BLaER1 treated with 17β-estradiol and CSF1 and Interleukin-3, amounts not matched to agents 10 nM and 100 nM (cell line): Measurements from ENCODE around the gene SEPTIN10.

Source experiments
- H3K27ac ChIP-seq, 11 experiments: shearing (Covaris generic); formaldehyde crosslinking; 2 replicates each; pipeline ENCODE4 v1.8.1; 2022
- H3K27me3 ChIP-seq, 11 experiments: shearing (Covaris generic); formaldehyde crosslinking; 2 replicates each; pipeline ENCODE4 v1.8.1; 2022
- H3K36me3 ChIP-seq, 11 experiments: shearing (Covaris generic); formaldehyde crosslinking; 2 replicates each; pipeline ENCODE4 v1.8.1; 2022
- H3K4me1 ChIP-seq, 10 experiments: shearing (Covaris generic); formaldehyde crosslinking; 2 replicates each; pipeline ENCODE4 v1.8.1; 2022
- H3K4me2 ChIP-seq, 11 experiments: shearing (Covaris generic); formaldehyde crosslinking; 2 replicates each; pipeline ENCODE4 v1.8.1; 2022
- H3K4me3 ChIP-seq, 10 experiments: shearing (Covaris generic); formaldehyde crosslinking; 2 replicates each; pipeline ENCODE4 v1.8.1; 2022
- H3K9ac ChIP-seq, 11 experiments: shearing (Covaris generic); formaldehyde crosslinking; 2 replicates each; pipeline ENCODE4 v1.8.1; 2022
- H3K9me3 ChIP-seq, 11 experiments: shearing (Covaris generic); formaldehyde crosslinking; replicated peaks in 1 of 11; 2 replicates each; pipeline ENCODE4 v1.8.1; 2022
- H4K20me1 ChIP-seq, 11 experiments: shearing (Covaris generic); formaldehyde crosslinking; 2 replicates each; pipeline ENCODE4 v1.8.1; 2022
- Cebpa-rat ChIP-seq, 11 experiments: shearing (Covaris generic); IDR thresholded peaks; 2 replicates each; pipeline ENCODE4 v1.8.1; 2022

The SEPTIN10 gene

DNA sequence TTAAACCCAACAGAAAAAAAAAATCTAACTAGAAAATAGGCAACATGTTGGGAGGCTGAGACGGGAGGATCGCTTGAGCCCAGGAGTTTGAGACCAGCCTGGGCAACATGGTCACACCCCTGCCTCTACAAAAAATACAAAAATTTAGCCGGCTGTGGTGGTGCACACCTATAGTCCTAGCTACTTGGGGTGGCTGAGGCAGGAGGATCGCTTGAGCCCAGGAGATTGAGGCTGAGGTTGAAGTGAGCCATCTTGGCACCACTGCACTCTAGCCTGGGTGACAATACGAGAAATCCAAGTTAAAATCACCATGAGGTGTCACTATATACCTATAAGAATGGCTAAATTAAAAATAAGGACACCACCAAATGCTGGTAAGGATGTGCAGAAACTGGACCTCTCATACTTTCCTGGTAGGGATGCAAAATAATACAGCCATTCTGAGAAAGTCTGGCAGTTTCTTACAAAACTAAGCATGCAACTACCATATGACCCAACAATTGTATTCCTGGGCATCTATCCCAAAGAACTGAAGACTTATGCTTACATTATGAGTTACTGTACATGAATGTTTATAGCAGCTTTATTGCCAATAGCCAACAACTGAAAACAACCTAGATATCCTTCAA is 2.2 kb downstream of the SEPTIN10 start:
- Histone ChIP-seq H3K9me3 (peaks cover 24 to 33% (median 29%) of the 10 kb centered on the region in 11 experiments), H3K9ac (no peak overlapping the region), H3K4me2 (no peak overlapping the region)

GRCh38 chr2:109609352-109610024 is 4.3 kb downstream of the SEPTIN10 start:
- H3K27me3 ChIP-seq, result peaks cover 30 to 48% (median 42%) of the 10 kb centered on the region in 11 experiments
- H3K4me2 ChIP-seq, result peak overlapping the region in 1 of 11 experiments; percentile 37; a peak in 2 of 22 replicates
- H3K4me1 ChIP-seq, result peaks cover 0 to 7% (median under 1%) of the 10 kb centered on the region in 10 experiments; a peak in 5 of 20 replicates
- no peaks in the 10 kb centered on the region for H3K36me3 ChIP-seq
- no peak overlapping the region for H3K27ac ChIP-seq
- H3K9ac ChIP-seq, result no peak overlapping the region
- H3K9me3 ChIP-seq, result peaks cover 16 to 21% (median 17%) of the 10 kb centered on the region in 11 experiments
- no peak overlapping the region for H3K4me3 ChIP-seq
- TF ChIP-seq Cebpa-rat (IDR thresholded peaks at IDR 0.05), result no peak
- peaks cover 0 to 36% (median 0%) of the 10 kb centered on the region in 11 experiments; a peak in 4 of 22 replicates for H4K20me1 ChIP-seq

More for the DNA sequence above, 2.2 kb downstream of the SEPTIN10 start:
- no peak for TF ChIP-seq Cebpa-rat (IDR thresholded peaks at IDR 0.05)
- peaks cover 30 to 57% (median 50%) of the 10 kb centered on the region in 11 experiments for H3K27me3 ChIP-seq
- peaks cover 0 to 15% (median 7%) of the 10 kb centered on the region in 10 experiments; a peak in 8 of 20 replicates for H3K4me1 ChIP-seq
- peaks cover 0 to 36% (median 0%) of the 10 kb centered on the region in 11 experiments; a peak in 4 of 22 replicates for H4K20me1 ChIP-seq
- H3K27ac ChIP-seq, result no peak overlapping the region
- H3K4me3 ChIP-seq, result no peak overlapping the region
- no peaks in the 10 kb centered on the region for H3K36me3 ChIP-seq

DNA sequence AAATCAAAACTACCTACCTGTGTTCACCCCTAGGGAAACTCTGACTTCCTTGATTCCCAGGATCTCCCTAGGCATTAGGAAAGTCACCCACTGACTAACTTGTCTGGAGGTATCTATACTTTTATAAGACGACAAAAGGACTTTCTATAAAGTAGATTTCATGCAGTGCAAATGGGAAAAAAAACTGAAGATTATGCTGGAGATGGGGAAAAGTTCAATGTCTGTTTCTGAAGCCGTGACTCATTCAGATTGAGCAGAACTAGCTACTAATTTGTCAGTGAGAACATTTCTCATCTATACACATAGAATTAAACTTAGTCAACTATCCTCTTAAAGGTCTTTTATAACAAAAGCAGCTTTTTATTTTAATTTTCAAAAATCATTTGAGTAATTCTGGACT is 6.0 kb downstream of the SEPTIN10 start:
- peaks cover 0 to 4% (median 0%) of the 10 kb centered on the region in 11 experiments; a peak in 5 of 22 replicates for H3K9me3 ChIP-seq
- no peak overlapping the region for H3K4me2 ChIP-seq
- no peak for TF ChIP-seq Cebpa-rat (IDR thresholded peaks at IDR 0.05)
- H3K27ac ChIP-seq, result no peak overlapping the region
- H3K4me3 ChIP-seq, result no peak overlapping the region
- peaks cover 19 to 31% (median 25%) of the 10 kb centered on the region in 11 experiments for H3K27me3 ChIP-seq
- no peak overlapping the region for H3K9ac ChIP-seq
- no peaks in the 10 kb centered on the region for H3K36me3 ChIP-seq
- peaks cover 0 to 7% (median 0%) of the 10 kb centered on the region in 10 experiments; a peak in 1 of 20 replicates for H3K4me1 ChIP-seq
- peaks cover 0 to 36% (median 0%) of the 10 kb centered on the region in 11 experiments; a peak in 4 of 22 replicates for H4K20me1 ChIP-seq

- Histone ChIP-seq H3K4me3 (no peak overlapping the region), H3K27me3 (no peaks in the 10 kb centered on the region), H3K36me3 (no peaks in the 10 kb centered on the region), H3K9ac (no peak overlapping the region), H3K9me3 (no peaks in the 10 kb centered on the region), H4K20me1 (peaks cover 0 to 35% (median 0%) of the 10 kb centered on the region in 11 experiments; a peak in 2 of 22 replicates), H3K4me2 (no peak overlapping the region), H3K27ac (no peak overlapping the region), H3K4me1 (peaks cover 0 to 6% (median 0%) of the 10 kb centered on the region in 10 experiments; a peak in 1 of 20 replicates)
- no peak for TF ChIP-seq Cebpa-rat (IDR thresholded peaks at IDR 0.05)
Measured at GRCh38 chr2:109604597-109604996, 9.2 kb downstream of the SEPTIN10 start.

DNA sequence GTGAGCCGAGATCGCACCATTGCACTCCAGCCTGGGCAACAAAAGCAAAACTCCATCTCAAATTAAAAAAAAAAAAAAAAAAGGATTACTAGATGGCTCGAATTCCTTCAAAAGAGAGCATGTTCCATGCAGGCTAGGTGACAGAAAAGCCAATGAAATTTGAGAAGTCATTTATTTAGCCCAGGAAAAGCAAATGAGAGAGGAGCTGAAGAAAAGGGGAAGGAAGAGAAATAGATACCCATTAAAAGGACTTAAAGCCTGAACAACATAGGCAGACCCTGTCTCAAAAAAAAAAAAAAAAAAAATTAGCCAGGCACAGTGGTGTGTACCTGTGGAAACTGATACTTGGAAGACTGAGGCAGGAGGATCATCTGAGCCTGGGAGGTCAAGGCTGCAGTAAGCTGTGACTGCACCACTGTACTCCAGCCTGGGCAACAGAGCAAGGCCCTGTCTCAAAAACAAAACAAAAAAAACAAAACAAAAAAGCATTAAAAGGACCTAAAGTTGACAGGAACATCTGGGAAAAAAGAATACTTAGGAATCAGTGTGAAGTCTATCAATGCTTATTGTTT is 11.1 kb downstream of the SEPTIN10 start:
- H3K4me1 ChIP-seq, result no peaks in the 10 kb centered on the region
- no peaks in the 10 kb centered on the region for H3K9me3 ChIP-seq
- H3K27me3 ChIP-seq, result no peaks in the 10 kb centered on the region
- no peak overlapping the region for H3K9ac ChIP-seq
- no peaks in the 10 kb centered on the region for H3K36me3 ChIP-seq
- H3K4me2 ChIP-seq, result no peak overlapping the region
- no peak for TF ChIP-seq Cebpa-rat (IDR thresholded peaks at IDR 0.05)
- H3K4me3 ChIP-seq, result no peak overlapping the region
- H4K20me1 ChIP-seq, result peaks cover 0 to 19% (median 0%) of the 10 kb centered on the region in 11 experiments; a peak in 2 of 22 replicates
- H3K27ac ChIP-seq, result no peak overlapping the region

DNA sequence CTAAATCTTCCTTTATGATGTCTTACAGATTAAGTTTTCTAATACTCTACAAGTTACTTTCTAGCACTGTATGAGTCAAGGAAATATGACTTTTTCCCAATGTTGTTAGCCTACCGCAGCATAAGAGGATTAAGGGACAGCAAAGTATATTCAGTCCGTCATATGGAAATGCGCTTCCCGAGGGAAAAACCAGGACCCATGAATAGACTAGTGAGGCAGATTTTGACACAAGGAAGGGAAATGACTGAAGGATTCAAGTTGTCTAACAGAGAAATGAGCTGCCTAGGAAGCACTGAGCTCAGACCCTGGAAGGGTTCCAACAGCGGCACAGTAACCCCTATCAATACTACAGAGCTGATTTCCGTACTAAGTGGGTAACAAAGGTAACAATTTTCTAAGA is 12.0 kb downstream of the SEPTIN10 start:
- H3K4me3 ChIP-seq, result no peak overlapping the region
- H3K4me2 ChIP-seq, result no peak overlapping the region
- H3K4me1 ChIP-seq, result no peaks in the 10 kb centered on the region
- no peak overlapping the region for H3K27ac ChIP-seq
- TF ChIP-seq Cebpa-rat (IDR thresholded peaks at IDR 0.05), result no peak
- no peak overlapping the region for H3K9ac ChIP-seq
- peaks cover 0 to 14% (median 0%) of the 10 kb centered on the region in 11 experiments; a peak in 2 of 22 replicates for H4K20me1 ChIP-seq
- no peaks in the 10 kb centered on the region for H3K27me3 ChIP-seq
- H3K9me3 ChIP-seq, result no peaks in the 10 kb centered on the region
- H3K36me3 ChIP-seq, result no peaks in the 10 kb centered on the region

DNA sequence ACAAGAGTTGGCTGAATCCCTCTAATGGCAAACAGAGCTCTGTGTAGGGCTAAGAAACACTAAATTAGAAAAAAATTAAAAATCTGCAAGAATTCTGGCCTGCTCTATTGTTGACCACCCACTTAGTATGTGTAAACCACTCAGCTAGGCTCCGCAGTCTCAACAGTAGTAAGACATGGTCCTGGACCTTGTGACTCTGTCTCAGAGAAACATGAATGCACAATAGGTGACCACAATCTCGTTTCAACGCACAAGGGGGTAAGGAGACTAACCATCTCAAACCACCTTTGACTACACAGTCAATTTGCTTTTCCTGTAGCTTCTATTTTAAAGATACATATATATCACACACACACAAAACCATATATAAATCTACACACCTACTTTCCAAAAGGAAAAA is 16.5 kb downstream of the SEPTIN10 start:
- H3K27ac ChIP-seq, result no peak overlapping the region
- H3K4me2 ChIP-seq, result no peak overlapping the region
- no peak overlapping the region for H3K4me3 ChIP-seq
- no peaks in the 10 kb centered on the region for H3K27me3 ChIP-seq
- no peaks in the 10 kb centered on the region for H3K9me3 ChIP-seq
- H3K36me3 ChIP-seq, result no peaks in the 10 kb centered on the region; a peak in 1 of 22 replicates
- no peak overlapping the region for H3K9ac ChIP-seq
- no peaks in the 10 kb centered on the region for H3K4me1 ChIP-seq
- H4K20me1 ChIP-seq, result peaks cover 0 to 26% (median 0%) of the 10 kb centered on the region in 11 experiments; a peak in 2 of 22 replicates
- TF ChIP-seq Cebpa-rat (IDR thresholded peaks at IDR 0.05), result no peak

- Histone ChIP-seq H3K4me2 (no peak overlapping the region), H3K9ac (no peak overlapping the region), H3K9me3 (no peaks in the 10 kb centered on the region), H3K27me3 (no peaks in the 10 kb centered on the region), H4K20me1 (peaks cover 0 to 16% (median 0%) of the 10 kb centered on the region in 11 experiments; a peak in 2 of 22 replicates), H3K4me3 (no peak overlapping the region), H3K36me3 (no peaks in the 10 kb centered on the region; a peak in 1 of 22 replicates), H3K4me1 (no peaks in the 10 kb centered on the region), H3K27ac (no peak overlapping the region)
- no peak for TF ChIP-seq Cebpa-rat (IDR thresholded peaks at IDR 0.05)
Measured at GRCh38 chr2:109595644-109596043, 18.1 kb downstream of the SEPTIN10 start.

DNA sequence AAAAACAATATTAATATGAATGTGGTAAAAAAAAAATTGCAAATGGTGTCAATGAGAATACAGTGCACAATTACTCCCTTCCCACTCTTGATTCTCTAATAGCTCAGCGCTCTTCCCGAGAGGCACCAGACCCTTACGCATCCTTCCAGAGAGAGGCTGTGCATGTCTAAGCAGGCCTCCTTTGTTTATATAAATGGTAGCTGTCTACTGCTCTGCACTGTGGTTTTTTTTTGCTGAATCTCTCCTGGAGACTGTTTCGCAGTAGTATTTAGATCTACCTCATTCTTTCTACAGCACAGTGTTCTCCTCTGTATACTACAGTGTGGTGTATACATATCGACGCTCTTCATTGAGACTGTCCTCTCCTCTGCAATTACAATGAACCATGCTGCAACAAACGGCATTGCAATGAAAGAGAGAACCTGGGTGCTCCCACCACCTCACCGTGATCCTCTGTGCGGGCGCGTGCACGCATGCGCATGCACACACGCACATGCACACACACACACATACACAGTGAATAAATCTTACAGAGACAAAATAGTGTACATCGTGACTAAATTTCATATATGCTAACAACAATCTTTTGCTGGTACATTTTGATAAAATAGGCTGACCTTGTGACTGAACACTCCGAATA is 19.4 kb downstream of the SEPTIN10 start:
- H3K27ac ChIP-seq, result no peak overlapping the region
- no peak for TF ChIP-seq Cebpa-rat (IDR thresholded peaks at IDR 0.05)

More for the DNA sequence above, 19.4 kb downstream of the SEPTIN10 start:
- Histone ChIP-seq H4K20me1 (peaks cover 0 to 13% (median 0%) of the 10 kb centered on the region in 11 experiments; a peak in 2 of 22 replicates), H3K36me3 (no peaks in the 10 kb centered on the region; a peak in 1 of 22 replicates), H3K4me2 (no peak overlapping the region), H3K9me3 (no peaks in the 10 kb centered on the region), H3K4me3 (no peak overlapping the region), H3K27me3 (no peaks in the 10 kb centered on the region), H3K9ac (no peak overlapping the region), H3K4me1 (no peaks in the 10 kb centered on the region)
